Esophagus squamous epithelium (tissue), 4 donors: ENCODE results near the gene NTSR2.

Experiments
- POLR2A ChIP-seq, 4 donors: fragments of 450-650 bp; IDR thresholded peaks; one replicate each; pipeline ENCODE4 v1.6.1; 2017; ENCODE audit warnings: antibody characterized with exemption in 4 of 4, mild to moderate bottlenecking in 4 of 4, moderate library complexity in 3 of 4
- TF ChIP-seq, protein P1 (sequence below), 6 experiments: fragments of 450-650 bp in 4 of 6; fragments of 200-600 bp in 2 of 6; sonication (generic) in 2 of 6; IDR thresholded peaks; one replicate each; pipeline ENCODE4 v1.5.1; 2016 to 2019; ENCODE audit warnings: antibody characterized with exemption in 6 of 6, mild to moderate bottlenecking in 4 of 6, moderate library complexity in 4 of 6

- TF ChIP-seq, protein P1, sequence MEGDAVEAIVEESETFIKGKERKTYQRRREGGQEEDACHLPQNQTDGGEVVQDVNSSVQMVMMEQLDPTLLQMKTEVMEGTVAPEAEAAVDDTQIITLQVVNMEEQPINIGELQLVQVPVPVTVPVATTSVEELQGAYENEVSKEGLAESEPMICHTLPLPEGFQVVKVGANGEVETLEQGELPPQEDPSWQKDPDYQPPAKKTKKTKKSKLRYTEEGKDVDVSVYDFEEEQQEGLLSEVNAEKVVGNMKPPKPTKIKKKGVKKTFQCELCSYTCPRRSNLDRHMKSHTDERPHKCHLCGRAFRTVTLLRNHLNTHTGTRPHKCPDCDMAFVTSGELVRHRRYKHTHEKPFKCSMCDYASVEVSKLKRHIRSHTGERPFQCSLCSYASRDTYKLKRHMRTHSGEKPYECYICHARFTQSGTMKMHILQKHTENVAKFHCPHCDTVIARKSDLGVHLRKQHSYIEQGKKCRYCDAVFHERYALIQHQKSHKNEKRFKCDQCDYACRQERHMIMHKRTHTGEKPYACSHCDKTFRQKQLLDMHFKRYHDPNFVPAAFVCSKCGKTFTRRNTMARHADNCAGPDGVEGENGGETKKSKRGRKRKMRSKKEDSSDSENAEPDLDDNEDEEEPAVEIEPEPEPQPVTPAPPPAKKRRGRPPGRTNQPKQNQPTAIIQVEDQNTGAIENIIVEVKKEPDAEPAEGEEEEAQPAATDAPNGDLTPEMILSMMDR (IDR thresholded peaks at IDR 0.05), result no peak
- no peak for TF ChIP-seq POLR2A (IDR thresholded peaks at IDR 0.05)
Measured at GRCh38 chr2:11631462-11631861, 38.5 kb downstream of the NTSR2 start.
